C4-2B (cell line): Measurements from ENCODE around the gene HACE1.

Experiments used
- H3K27ac ChIP-seq: fragments of 450-650 bp; 2 replicates; pipeline ENCODE4 v1.5.1; 2017
- CTCF ChIP-seq: fragments of 450-650 bp; conservative IDR thresholded peaks from 2 replicates; pipeline ENCODE4 v1.5.1; 2017; ENCODE audit warnings: mild to moderate bottlenecking
- ZFX ChIP-seq: fragments of 450-650 bp; IDR thresholded peaks from 2 replicates; pipeline ENCODE4 v1.6.1; 2017

Gene HACE1

GRCh38 chr6:104705916-104706442 is 153.7 kb downstream of the HACE1 start:
- TF ChIP-seq CTCF, result no peak
- no peak for TF ChIP-seq ZFX
- no peak overlapping the region for H3K27ac ChIP-seq

GRCh38 chr6:104705095-104705707 is 154.5 kb downstream of the HACE1 start:
- H3K27ac ChIP-seq, result no peak overlapping the region
- TF ChIP-seq CTCF (no peak), ZFX (no peak)

DNA sequence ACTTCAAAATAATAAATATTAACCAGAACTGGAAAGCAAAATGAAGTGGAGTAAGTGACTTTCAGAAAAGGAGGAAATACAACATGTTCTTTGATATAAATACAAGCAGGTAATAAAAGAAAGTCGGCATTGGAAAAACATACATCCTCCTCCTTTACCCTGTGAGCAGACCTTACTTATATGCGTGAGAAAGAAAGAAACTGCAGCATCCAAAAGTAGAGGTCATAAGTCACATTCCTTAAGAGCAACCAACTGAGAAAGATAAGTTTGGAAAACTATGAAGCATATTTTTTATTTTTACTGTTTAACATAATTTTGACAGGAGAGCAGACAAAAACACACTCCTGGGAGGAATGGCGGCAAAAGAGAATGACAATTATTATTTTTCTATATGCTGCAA is 155.5 kb downstream of the HACE1 start:
- TF ChIP-seq ZFX (no peak), CTCF (no peak)
- H3K27ac ChIP-seq, result no peak overlapping the region

DNA sequence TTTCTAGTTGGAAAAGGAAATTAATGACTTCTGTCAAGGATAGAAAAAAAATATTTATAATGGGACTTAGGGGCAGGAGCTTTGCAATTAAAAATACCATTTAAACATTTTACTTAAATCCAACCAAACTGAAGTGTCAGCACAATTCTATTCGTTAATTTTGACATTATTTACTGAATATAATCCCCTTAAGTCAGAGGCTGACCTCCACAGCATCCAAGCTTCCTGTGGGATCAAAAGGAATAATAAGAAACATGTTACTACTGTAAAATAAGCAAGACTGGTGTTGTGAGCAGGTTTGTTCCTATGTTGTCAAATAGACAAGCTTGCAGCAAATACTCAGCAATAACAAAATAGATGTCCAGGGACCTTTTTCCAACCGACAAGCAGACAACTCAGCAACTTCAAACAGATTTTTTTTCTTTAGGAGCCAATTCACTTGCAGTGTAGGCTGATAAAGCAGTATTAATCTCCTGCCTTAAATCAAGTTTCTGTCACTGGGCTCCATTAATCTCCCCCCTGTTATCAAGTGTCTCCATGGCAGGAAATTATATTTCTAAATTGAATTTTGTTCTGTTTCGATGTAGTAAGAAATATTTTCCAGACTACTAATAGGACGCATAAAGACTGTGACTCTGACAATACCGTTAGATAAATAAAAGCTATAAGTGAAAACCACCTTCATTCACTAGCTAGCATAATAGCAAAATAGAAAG is 157.4 kb downstream of the HACE1 start:
- H3K27ac ChIP-seq, result no peak overlapping the region
- no peak for TF ChIP-seq CTCF
- TF ChIP-seq ZFX, result no peak

DNA sequence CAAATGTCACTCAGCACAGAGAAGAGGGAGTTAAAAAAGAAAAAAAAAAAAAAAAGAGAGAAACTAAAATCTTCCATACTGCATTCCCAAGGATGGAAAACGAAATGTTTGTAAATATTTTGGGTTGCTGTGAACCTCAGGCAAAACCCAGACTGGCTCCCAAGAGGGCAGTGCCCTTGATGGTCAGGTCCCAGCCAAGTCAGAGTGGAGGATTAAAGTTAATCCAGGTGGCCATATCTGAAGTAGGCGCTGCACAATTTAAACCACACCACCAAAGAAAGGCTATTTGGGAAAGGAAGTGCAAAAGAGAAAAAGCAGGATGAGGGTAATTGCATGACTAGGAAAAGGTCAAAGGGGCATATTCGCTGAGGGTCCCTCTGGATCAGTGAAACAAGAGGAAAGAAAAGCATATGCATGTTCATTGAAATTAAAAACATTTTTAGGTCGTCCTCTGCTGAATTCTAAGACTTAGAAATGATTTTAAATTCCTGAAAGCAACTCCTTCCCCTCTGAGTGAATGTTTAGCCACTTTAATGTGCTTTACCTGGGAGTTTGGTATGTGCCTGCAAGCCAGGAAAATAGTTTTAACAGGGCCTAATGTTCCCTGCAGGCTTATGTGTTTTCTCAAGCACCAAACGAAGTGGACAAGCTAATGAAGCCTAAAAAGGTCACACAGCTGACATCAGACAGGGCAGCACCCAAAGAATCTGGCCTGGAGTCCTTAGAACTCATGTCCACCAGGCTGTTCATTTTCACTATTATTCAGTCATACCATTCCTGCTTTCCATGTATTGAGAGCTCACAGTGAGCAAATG is 159.1 kb downstream of the HACE1 start:
- no peak overlapping the region for H3K27ac ChIP-seq
- TF ChIP-seq ZFX, result no peak
- TF ChIP-seq CTCF, result no peak

GRCh38 chr6:104699593-104700329 is 160.0 kb downstream of the HACE1 start:
- TF ChIP-seq ZFX (no peak), CTCF (no peak)
- H3K27ac ChIP-seq, result no peak overlapping the region
